ENCODE data around the gene CDYL. TPM values are rescaled to one million over a fixed set of nuclear protein-coding genes. Genes with fewer than 3 reads are reported as not detected.

The CDYL gene
- total and polyA plus RNA-seq, 9 donors: 9.9 to 71.3 (median 45.1) TPM

- Histone ChIP-seq H3K27ac (no peak overlapping the region), H3K9me3 (no peaks in the 10 kb centered on the region), H3K27me3 (no peaks in the 10 kb centered on the region), H3K4me3 (no peak overlapping the region), H3K36me3 (no peaks in the 10 kb centered on the region), H3K4me1 (ENCODE audit: insufficient read depth) (peaks cover 3% of the 10 kb centered on the region)
- TF ChIP-seq POLR2A (IDR thresholded peaks at IDR 0.05) (no peak), CTCF (IDR thresholded peaks at IDR 0.05) (no peak), EP300 (IDR thresholded peaks at IDR 0.05) (no peak)
- 94 to 97% (median 95%) methylated on average over 4 of the region's 4 CpGs for WGBS, 3 donors
- intact Hi-C loops (cut with DNase I): no loop called here
- no peak for DNase-seq
Observed at GRCh38 chr6:4908062-4908461, 131.9 kb downstream of the CDYL start.

GRCh38 chr6:4909063-4909706, 133.0 kb downstream of the CDYL start:
- no peak overlapping the region for H3K27ac ChIP-seq
- no peaks in the 10 kb centered on the region for H3K27me3 ChIP-seq
- DNase-seq: no peak
- TF ChIP-seq CTCF (IDR thresholded peaks at IDR 0.05) (no peak), EP300 (IDR thresholded peaks at IDR 0.05) (no peak), POLR2A (IDR thresholded peaks at IDR 0.05) (no peak)
- H3K36me3 ChIP-seq: no peaks in the 10 kb centered on the region
- 83 to 88% (median 86%) methylated on average over 10 of the region's 10 CpGs for WGBS, 3 donors
- no peaks in the 10 kb centered on the region for H3K9me3 ChIP-seq
- no peak overlapping the region for H3K4me3 ChIP-seq
- intact Hi-C loops (cut with DNase I): no loop called here
- H3K4me1 ChIP-seq (ENCODE audit: insufficient read depth): peaks cover 7% of the 10 kb centered on the region

GRCh38 chr6:4910037-4910760, 134.0 kb downstream of the CDYL start:
- WGBS, 3 donors: 92 to 94% (median 92%) methylated on average over 9 of the region's 9 CpGs
- H3K9me3 ChIP-seq: no peaks in the 10 kb centered on the region
- H3K4me3 ChIP-seq: no peak overlapping the region
- no peak for TF ChIP-seq POLR2A (IDR thresholded peaks at IDR 0.05)
- no peak for TF ChIP-seq EP300 (IDR thresholded peaks at IDR 0.05)
- no peak for TF ChIP-seq CTCF (IDR thresholded peaks at IDR 0.05)
- DNase-seq: no peak
- intact Hi-C loops (cut with DNase I): no loop called here
- no peaks in the 10 kb centered on the region for H3K36me3 ChIP-seq
- H3K4me1 ChIP-seq (ENCODE audit: insufficient read depth): peaks cover 9% of the 10 kb centered on the region
- no peaks in the 10 kb centered on the region for H3K27me3 ChIP-seq
- H3K27ac ChIP-seq: no peak overlapping the region

GRCh38 chr6:4912559-4912958, 136.4 kb downstream of the CDYL start:
- DNase-seq: no peak
- Histone ChIP-seq H3K4me1 (ENCODE audit: insufficient read depth) (peaks cover 9% of the 10 kb centered on the region), H3K27ac (no peak overlapping the region), H3K27me3 (no peaks in the 10 kb centered on the region), H3K9me3 (no peaks in the 10 kb centered on the region), H3K36me3 (no peaks in the 10 kb centered on the region), H3K4me3 (no peak overlapping the region)
- intact Hi-C loops (cut with DNase I): no loop called here
- 71 to 82% (median 72%) methylated on average over 5 of the region's 5 CpGs for WGBS, 3 donors
- TF ChIP-seq CTCF (IDR thresholded peaks at IDR 0.05) (no peak), EP300 (IDR thresholded peaks at IDR 0.05) (no peak), POLR2A (IDR thresholded peaks at IDR 0.05) (no peak)

All from ovary (tissue), 9 donors.